ENCODE measurements around the gene TRDMT1. TPM values are rescaled to one million over a fixed set of nuclear protein-coding genes. Genes with fewer than 3 reads are reported as not detected.

Gene TRDMT1
- total and polyA plus RNA-seq, 3 experiments from 2014 or later: 7.3 to 9.8 (median 8.3) TPM

DNA sequence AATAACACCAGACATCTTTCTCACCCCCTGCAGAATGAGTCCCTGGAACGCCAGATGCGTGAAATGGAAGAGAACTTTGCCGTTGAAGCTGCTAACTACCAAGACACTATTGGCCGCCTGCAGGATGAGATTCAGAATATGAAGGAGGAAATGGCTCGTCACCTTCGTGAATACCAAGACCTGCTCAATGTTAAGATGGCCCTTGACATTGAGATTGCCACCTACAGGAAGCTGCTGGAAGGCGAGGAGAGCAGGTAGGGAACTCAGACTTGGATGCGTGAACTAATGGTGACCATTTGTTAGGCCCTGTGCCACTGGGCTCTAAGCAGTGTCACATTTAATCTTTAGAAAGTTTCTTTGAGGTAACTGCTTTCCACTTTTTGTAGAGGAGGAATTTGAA lies 33.7 kb upstream of the TRDMT1 start:
- Mint-ChIP-seq H3K9me3 (no peaks in the 10 kb centered on the region), H3K36me3 (peaks cover 8 to 82% (median 21%) of the 10 kb centered on the region in 3 donors), H3K27me3 (peaks cover 0 to 3% of the 10 kb centered on the region in 2 donors), H3K4me1 (peaks cover 42 to 66% (median 56%) of the 10 kb centered on the region in 3 donors), H3K27ac (peak overlapping the region; percentile 50 to 88 (median 73)), H3K4me3 (peak overlapping the region in 3 of 7 donors; percentile 2 to 46 (median 40))
- Histone ChIP-seq H3K36me3 (ENCODE audit: insufficient read depth, low read length) (peaks cover 70% of the 10 kb centered on the region), H3K27me3 (ENCODE audit: insufficient read depth, low read length, poor library complexity, severe bottlenecking) (no peaks in the 10 kb centered on the region), H3K4me3 (ENCODE audit: low read length) (no peak overlapping the region), H3K4me1 (ENCODE audit: insufficient read depth, low read length) (peaks cover 41% of the 10 kb centered on the region), H3K9me3 (ENCODE audit: low read length) (no peaks in the 10 kb centered on the region), H3K27ac (ENCODE audit: low read depth, low read length) (no peak overlapping the region)
- DNase-seq: no peak
- POLR2A ChIA-PET: no interaction called here
- CTCF ChIA-PET: interaction anchor here (0.8 kb wide), 1 partner anchor 35 kb away, joined by 3 read pairs; no protein-coding TSS in a partner anchor

DNA sequence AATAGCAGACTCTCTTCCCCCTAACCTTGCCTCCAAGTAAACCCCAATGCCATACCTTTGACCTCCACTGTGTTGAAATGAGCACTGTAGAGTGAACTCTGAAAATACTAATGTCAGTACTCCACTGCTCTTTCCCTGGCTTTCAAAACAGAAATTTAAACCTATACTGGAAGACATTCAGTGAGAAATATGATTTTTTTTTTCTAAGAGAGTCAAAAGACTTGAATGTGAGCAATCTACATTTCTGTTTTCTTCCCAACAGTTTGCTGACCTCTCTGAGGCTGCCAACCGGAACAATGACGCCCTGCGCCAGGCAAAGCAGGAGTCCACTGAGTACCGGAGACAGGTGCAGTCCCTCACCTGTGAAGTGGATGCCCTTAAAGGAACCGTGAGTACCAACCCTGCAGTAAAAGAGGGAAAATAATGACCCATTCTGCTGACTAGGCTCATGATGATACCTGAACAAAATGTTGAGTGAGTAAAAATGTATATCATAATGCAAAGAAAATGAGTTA lies 33.0 kb upstream of the TRDMT1 start:
- no peak overlapping the region for H3K27ac ChIP-seq (ENCODE audit: low read depth, low read length)
- H3K4me1 ChIP-seq (ENCODE audit: insufficient read depth, low read length): peaks cover 41% of the 10 kb centered on the region
- Mint-ChIP-seq H3K9me3 (no peaks in the 10 kb centered on the region), H3K4me3 (peak overlapping the region in 5 of 7 donors; percentile 39 to 56 (median 46)), H3K36me3 (peaks cover 8 to 87% (median 21%) of the 10 kb centered on the region in 3 donors), H3K27me3 (peaks cover 0 to 3% of the 10 kb centered on the region in 2 donors), H3K27ac (peak overlapping the region in 7 of 8 donors; percentile 61 to 95 (median 86)), H3K4me1 (peaks cover 42 to 67% (median 56%) of the 10 kb centered on the region in 3 donors)
- CTCF ChIA-PET: no interaction called here
- H3K4me3 ChIP-seq (ENCODE audit: low read length): no peak overlapping the region
- DNase-seq: no peak
- H3K27me3 ChIP-seq (ENCODE audit: insufficient read depth, low read length, poor library complexity, severe bottlenecking): no peaks in the 10 kb centered on the region
- POLR2A ChIA-PET: no interaction called here
- no peaks in the 10 kb centered on the region for H3K9me3 ChIP-seq (ENCODE audit: low read length)
- H3K36me3 ChIP-seq (ENCODE audit: insufficient read depth, low read length): peaks cover 70% of the 10 kb centered on the region

DNA sequence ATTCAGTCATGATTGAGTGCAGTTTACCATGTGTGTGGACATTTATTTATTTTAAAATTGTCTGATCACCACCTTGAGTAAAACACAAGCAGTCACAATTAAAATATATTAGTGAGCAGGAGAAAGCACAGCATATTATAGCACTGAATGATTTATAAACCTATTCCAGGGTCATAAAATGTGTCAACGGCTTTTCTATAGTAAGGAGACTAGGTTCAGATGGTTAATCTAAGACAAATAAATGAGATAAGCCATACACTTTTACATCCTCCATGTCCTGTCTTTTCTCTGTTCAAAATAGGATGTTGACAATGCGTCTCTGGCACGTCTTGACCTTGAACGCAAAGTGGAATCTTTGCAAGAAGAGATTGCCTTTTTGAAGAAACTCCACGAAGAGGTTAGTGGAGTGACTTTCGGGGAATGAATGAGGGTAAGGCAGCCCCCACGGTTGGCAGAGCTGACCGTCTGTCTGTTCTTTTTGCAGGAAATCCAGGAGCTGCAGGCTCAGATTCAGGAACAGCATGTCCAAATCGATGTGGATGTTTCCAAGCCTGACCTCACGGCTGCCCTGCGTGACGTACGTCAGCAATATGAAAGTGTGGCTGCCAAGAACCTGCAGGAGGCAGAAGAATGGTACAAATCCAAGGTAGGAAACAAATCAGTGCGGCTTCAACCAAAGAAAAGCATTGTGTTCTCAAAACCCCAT lies 32.0 kb upstream of the TRDMT1 start:
- H3K27ac Mint-ChIP-seq: peak overlapping the region; percentile 29 to 88 (median 61)
- no peaks in the 10 kb centered on the region for H3K27me3 ChIP-seq (ENCODE audit: insufficient read depth, low read length, poor library complexity, severe bottlenecking)
- H3K4me3 Mint-ChIP-seq: peak overlapping the region in 3 of 7 donors; percentile 28 to 41 (median 37)
- DNase-seq: no peak
- H3K9me3 ChIP-seq (ENCODE audit: low read length): no peaks in the 10 kb centered on the region
- peaks cover 0 to 9% of the 10 kb centered on the region in 2 donors for H3K27me3 Mint-ChIP-seq
- H3K9me3 Mint-ChIP-seq: no peaks in the 10 kb centered on the region
- H3K4me1 Mint-ChIP-seq: peaks cover 42 to 66% (median 55%) of the 10 kb centered on the region in 3 donors
- POLR2A ChIA-PET: no interaction called here
- no peak overlapping the region for H3K27ac ChIP-seq (ENCODE audit: low read depth, low read length)
- no peak overlapping the region for H3K4me3 ChIP-seq (ENCODE audit: low read length)
- H3K4me1 ChIP-seq (ENCODE audit: insufficient read depth, low read length): peaks cover 41% of the 10 kb centered on the region
- CTCF ChIA-PET: no interaction called here
- peaks cover 69% of the 10 kb centered on the region for H3K36me3 ChIP-seq (ENCODE audit: insufficient read depth, low read length)
- H3K36me3 Mint-ChIP-seq: peaks cover 8 to 93% (median 21%) of the 10 kb centered on the region in 3 donors

DNA sequence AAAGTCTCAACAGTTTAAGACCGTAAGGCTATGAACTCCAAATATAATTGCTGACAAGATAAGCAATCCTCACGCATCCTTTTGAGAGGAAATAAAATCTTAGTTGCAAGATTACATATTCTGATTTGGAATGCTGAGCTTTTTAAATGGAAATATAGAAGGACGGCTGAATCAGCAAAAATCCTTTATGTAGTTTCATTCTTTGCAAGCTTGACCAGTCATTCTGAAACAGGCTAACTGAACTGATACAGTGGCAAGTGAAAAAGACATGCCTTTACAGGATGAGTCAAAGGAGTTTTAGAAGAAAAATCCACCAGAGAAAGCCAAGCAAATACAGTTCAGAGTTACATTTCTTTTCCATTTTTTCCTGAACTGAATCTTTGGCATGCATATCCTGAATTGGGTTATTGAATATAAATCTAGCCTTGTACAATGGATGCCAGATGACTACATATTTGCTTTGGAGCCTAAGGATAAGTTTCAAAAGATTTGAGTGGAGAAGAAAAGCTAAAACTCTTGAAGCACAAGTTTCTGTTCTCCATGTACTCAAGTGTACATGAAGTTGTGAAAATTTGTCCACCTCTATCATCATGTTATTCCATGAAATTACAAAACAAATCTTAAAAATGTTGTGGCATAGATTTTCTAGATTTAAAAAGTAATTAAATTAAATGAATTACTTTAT lies 30.9 kb upstream of the TRDMT1 start:
- Histone ChIP-seq H3K9me3 (ENCODE audit: low read length) (no peaks in the 10 kb centered on the region), H3K36me3 (ENCODE audit: insufficient read depth, low read length) (peaks cover 61% of the 10 kb centered on the region), H3K4me1 (ENCODE audit: insufficient read depth, low read length) (peaks cover 44% of the 10 kb centered on the region), H3K4me3 (ENCODE audit: low read length) (no peak overlapping the region), H3K27ac (ENCODE audit: low read depth, low read length) (peak overlapping the region; percentile 3), H3K27me3 (ENCODE audit: insufficient read depth, low read length, poor library complexity, severe bottlenecking) (no peaks in the 10 kb centered on the region)
- ChIA-PET POLR2A (no interaction called here), CTCF (interaction anchor here (0.7 to 3.4 kb wide), 2 partner anchors 10 to 389 kb away, joined by 3 to 16 read pairs; no protein-coding TSS in a partner anchor)
- H3K4me1 Mint-ChIP-seq: peaks cover 47 to 72% (median 57%) of the 10 kb centered on the region in 3 donors
- H3K27me3 Mint-ChIP-seq: peaks cover 0 to 9% of the 10 kb centered on the region in 2 donors
- DNase-seq: no peak
- H3K27ac Mint-ChIP-seq: peak overlapping the region; percentile 18 to 99 (median 98)
- peak overlapping the region; percentile 3 to 99 (median 90) for H3K4me3 Mint-ChIP-seq
- no peaks in the 10 kb centered on the region for H3K9me3 Mint-ChIP-seq
- peaks cover 8 to 91% (median 21%) of the 10 kb centered on the region in 3 donors for H3K36me3 Mint-ChIP-seq

DNA sequence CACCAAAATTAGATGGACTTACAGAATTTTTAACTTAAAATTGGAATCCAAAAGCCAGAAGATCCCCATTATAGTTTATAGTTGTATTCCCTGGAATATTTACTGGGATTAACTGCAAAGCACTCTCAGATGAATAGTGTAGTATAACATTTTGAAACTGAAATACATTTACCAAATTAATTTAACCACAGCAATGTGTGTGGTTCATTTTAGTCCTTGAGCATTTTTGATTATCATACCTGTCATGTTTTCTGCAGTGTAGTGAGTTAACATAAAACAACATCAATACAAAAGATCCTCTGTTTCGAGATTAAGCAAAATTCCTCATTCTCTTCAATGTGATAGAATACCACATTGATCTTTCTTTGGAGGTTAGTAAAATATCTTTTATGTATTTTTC lies 30.3 kb upstream of the TRDMT1 start:
- Mint-ChIP-seq H3K9me3 (no peaks in the 10 kb centered on the region), H3K4me1 (peaks cover 53 to 79% (median 60%) of the 10 kb centered on the region in 3 donors), H3K27ac (peak overlapping the region; percentile 44 to 99 (median 99)), H3K27me3 (peaks cover 0 to 9% of the 10 kb centered on the region in 2 donors), H3K36me3 (peaks cover 8 to 85% (median 21%) of the 10 kb centered on the region in 3 donors), H3K4me3 (peak overlapping the region; percentile 13 to 99 (median 96))
- CTCF ChIA-PET: interaction anchor here (3.4 to 6.5 kb wide), 2 partner anchors 10 to 31 kb away, joined by 16 to 71 read pairs; partner anchors contain the start of gene TRDMT1
- Histone ChIP-seq H3K27ac (ENCODE audit: low read depth, low read length) (peak overlapping the region; percentile 98), H3K27me3 (ENCODE audit: insufficient read depth, low read length, poor library complexity, severe bottlenecking) (no peaks in the 10 kb centered on the region), H3K9me3 (ENCODE audit: low read length) (no peaks in the 10 kb centered on the region), H3K36me3 (ENCODE audit: insufficient read depth, low read length) (peaks cover 55% of the 10 kb centered on the region), H3K4me3 (ENCODE audit: low read length) (no peak overlapping the region), H3K4me1 (ENCODE audit: insufficient read depth, low read length) (peaks cover 50% of the 10 kb centered on the region)
- POLR2A ChIA-PET: interaction anchor here (3.6 to 4.2 kb wide), 2 partner anchors 31 to 415 kb away, joined by 32 to 67 read pairs; partner anchors contain the start of genes RSU1 and TRDMT1
- DNase-seq: no peak

DNA sequence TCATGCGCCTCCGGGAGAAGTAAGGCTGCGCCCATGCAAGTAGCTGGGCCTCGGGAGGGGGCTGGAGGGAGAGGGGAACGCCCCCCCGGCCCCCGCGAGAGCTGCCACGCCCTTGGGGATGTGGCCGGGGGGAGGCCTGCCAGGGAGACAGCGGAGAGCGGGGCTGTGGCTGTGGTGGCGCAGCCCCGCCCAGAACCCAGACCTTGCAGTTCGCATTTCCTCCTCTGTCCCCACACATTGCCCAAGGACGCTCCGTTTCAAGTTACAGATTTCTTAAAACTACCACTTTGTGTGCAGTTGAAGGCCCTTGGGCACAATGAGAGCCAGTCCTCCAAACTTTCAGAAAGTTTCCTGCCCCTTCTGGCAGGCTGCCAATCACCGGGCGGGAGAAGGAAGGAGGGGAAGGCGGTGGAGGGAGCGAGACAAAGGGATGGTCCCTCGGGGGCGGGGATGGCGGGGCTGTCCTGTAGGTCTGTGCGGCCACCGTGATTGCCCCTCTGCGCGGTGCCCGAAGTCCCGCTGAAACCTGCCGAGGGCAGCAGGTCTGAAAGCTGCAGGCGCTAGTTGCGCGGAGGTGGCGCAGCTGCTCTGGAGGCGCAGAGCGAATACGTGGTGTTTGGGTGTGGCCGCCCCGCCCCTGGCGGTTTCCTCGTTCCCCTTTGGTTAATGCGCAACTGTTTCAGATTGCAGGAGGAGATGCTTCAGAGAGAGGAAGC lies 28.7 kb upstream of the TRDMT1 start:
- H3K27me3 Mint-ChIP-seq: peaks cover 0 to 9% of the 10 kb centered on the region in 2 donors
- H3K4me3 Mint-ChIP-seq: peak overlapping the region; percentile 90 to 99 (median 96)
- no peaks in the 10 kb centered on the region for H3K9me3 Mint-ChIP-seq
- ChIA-PET CTCF (interaction anchor here (0.7 to 6.5 kb wide), 22 partner anchors 9 to 417 kb away, joined by 3 to 71 read pairs (median 4); partner anchors contain the start of genes RSU1 and TRDMT1), POLR2A (interaction anchor here (0.5 to 5.0 kb wide), 21 partner anchors 10 to 442 kb away, joined by 3 to 67 read pairs (median 4); partner anchors contain the start of genes RSU1 and TRDMT1)
- Histone ChIP-seq H3K36me3 (ENCODE audit: insufficient read depth, low read length) (peaks cover 38% of the 10 kb centered on the region), H3K4me1 (ENCODE audit: insufficient read depth, low read length) (peaks cover 55% of the 10 kb centered on the region), H3K4me3 (ENCODE audit: low read length) (peak overlapping the region; percentile 84), H3K9me3 (ENCODE audit: low read length) (no peaks in the 10 kb centered on the region), H3K27me3 (ENCODE audit: insufficient read depth, low read length, poor library complexity, severe bottlenecking) (no peaks in the 10 kb centered on the region), H3K27ac (ENCODE audit: low read depth, low read length) (peak overlapping the region; percentile 98)
- H3K36me3 Mint-ChIP-seq: peaks cover 5 to 73% (median 14%) of the 10 kb centered on the region in 3 donors
- H3K27ac Mint-ChIP-seq: peak overlapping the region; percentile 95 to 100 (median 99)
- peaks cover 53 to 77% (median 60%) of the 10 kb centered on the region in 3 donors for H3K4me1 Mint-ChIP-seq
- peak; percentile 81 to 95 (median 94) for DNase-seq

DNA sequence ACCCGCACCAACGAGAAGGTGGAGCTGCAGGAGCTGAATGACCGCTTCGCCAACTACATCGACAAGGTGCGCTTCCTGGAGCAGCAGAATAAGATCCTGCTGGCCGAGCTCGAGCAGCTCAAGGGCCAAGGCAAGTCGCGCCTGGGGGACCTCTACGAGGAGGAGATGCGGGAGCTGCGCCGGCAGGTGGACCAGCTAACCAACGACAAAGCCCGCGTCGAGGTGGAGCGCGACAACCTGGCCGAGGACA lies 28.2 kb upstream of the TRDMT1 start:
- peaks cover 52 to 77% (median 60%) of the 10 kb centered on the region in 3 donors for H3K4me1 Mint-ChIP-seq
- H3K4me3 Mint-ChIP-seq: peak overlapping the region; percentile 90 to 99 (median 96)
- ChIA-PET CTCF (interaction anchor here (0.8 to 6.5 kb wide), 14 partner anchors 10 to 412 kb away, joined by 3 to 71 read pairs (median 4); partner anchors contain the start of genes RSU1 and TRDMT1), POLR2A (interaction anchor here (0.5 to 5.0 kb wide), 17 partner anchors 14 to 441 kb away, joined by 3 to 67 read pairs (median 4); partner anchors contain the start of genes RSU1 and TRDMT1)
- H3K4me3 ChIP-seq (ENCODE audit: low read length): peak overlapping the region; percentile 84
- H3K27ac ChIP-seq (ENCODE audit: low read depth, low read length): peak overlapping the region; percentile 98
- peaks cover 50% of the 10 kb centered on the region for H3K4me1 ChIP-seq (ENCODE audit: insufficient read depth, low read length)
- no peaks in the 10 kb centered on the region for H3K9me3 Mint-ChIP-seq
- DNase-seq: no peak
- peak overlapping the region; percentile 95 to 100 (median 99) for H3K27ac Mint-ChIP-seq
- peaks cover 33% of the 10 kb centered on the region for H3K36me3 ChIP-seq (ENCODE audit: insufficient read depth, low read length)
- no peaks in the 10 kb centered on the region for H3K9me3 ChIP-seq (ENCODE audit: low read length)
- peaks cover 5 to 73% (median 10%) of the 10 kb centered on the region in 3 donors for H3K36me3 Mint-ChIP-seq
- peaks cover 0 to 9% of the 10 kb centered on the region in 2 donors for H3K27me3 Mint-ChIP-seq
- no peaks in the 10 kb centered on the region for H3K27me3 ChIP-seq (ENCODE audit: insufficient read depth, low read length, poor library complexity, severe bottlenecking)
